GM21526 (cell line): ENCODE results near the gene MARCHF9.

Source experiments
- ATAC-seq: cut with Tn5 transposase; IDR thresholded peaks from one replicate; pipeline ENCODE4 v1.9.1; 2021; ENCODE audit warnings: moderate library complexity; ENCODE audit not compliant: unreplicated experiment, low FRiP score

The MARCHF9 gene

DNA sequence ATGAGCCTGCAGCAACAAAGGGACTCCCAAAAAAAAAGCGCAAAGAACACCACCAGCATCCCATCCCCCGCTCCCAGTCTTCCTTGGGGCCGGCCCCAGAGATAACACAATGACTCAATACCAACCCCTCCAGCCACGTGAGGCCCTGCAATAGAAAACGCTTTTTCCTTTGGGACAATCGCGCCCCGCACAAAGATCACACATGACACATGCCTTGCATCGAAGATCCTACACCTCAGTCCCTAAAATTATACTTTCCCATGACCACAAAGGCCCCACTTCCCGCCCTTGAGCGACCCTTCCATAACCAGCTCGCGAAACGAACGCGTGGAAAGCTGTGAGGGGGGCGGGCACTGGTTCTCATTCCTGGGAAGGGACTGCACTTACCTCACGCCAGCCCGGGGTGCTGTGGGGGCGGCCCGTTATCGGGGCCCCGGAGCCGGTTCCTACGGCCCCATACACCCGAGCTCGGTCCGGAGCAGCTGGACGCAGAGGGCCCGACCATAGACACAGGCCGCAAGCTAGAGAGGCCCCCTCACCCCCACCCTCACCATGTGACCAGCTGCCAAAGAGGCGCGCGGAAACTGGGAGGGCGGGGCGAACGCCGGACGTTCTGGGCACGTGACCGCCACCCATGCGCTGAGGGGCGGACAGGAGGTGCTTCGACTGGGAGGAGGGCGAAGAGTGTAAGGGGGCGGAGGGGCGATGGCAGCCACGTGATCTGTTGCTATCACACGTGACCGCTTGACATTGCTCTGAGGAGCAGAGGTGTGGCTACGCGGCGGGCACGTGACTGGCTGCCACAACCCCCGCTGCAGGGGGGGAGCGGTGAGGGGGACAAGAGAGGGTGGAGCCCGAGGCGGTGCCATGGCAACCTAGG is 2.9 kb upstream of the MARCHF9 start, which contains the start of gene CDK4:
CDK4 (minus strand) TSS at position 523 of the 880 bp plus-strand sequence. CDS start 593 bp downstream, outside the sequence.
- peak; percentile 63 for ATAC-seq

DNA sequence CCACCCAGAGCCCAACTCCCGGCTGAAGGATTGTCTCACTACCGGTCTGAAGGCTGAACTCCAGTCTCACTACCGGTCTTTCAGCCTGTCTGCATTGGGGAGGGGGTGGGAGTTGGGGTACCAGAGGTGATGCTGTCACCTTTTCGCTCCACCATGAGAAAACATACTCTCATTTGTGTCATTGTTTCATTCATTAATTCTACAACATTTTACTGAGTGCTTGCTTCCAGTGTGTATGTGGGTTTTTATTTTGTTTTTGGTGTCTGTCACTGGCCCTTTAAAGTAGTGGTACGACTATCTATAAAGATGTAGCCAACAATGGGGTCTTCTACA is 2.3 kb upstream of the MARCHF9 start:
- ATAC-seq = no peak

DNA sequence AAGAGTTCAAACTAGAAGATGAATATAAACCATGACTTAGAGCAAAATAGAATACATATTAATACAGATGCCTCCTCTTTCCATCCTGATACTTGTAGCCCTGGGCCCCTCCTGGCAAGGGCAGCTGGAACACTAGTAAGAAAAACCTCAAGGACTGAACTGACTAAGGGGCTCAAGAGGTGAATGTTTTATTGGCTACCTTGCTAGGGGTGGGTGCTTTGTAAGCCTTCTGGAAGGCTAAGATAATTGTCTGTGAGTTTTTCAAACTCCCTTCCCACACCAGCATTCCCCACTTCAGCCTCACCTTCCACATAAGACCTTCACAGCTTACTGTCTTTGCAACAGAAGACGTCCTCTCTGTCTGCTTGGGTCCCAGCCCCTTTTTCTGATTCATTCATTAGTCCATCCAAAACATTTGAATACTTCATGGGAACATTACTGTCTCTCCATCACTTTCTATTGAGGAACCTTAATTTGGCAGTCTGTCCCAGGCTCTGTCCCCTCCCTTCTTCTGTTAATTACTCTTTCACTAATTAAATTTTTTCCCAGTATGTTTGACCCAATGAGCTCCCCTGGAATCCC is 1.1 kb upstream of the MARCHF9 start:
- no peak for ATAC-seq

DNA sequence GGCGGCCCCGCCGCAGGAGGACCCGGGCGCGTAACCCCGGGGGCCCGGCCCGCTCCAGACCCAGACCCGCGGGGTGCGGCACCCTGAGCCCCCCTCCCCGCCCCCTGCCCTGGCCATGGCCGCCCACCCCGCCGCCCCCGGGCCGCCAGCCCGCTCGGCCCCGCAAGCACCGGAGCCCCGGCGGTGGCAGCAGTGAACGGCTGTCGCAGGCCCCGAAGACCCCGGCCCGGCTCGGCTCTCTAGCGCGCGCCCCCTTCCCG is 221 bp downstream of the MARCHF9 start:
- no peak for ATAC-seq

DNA sequence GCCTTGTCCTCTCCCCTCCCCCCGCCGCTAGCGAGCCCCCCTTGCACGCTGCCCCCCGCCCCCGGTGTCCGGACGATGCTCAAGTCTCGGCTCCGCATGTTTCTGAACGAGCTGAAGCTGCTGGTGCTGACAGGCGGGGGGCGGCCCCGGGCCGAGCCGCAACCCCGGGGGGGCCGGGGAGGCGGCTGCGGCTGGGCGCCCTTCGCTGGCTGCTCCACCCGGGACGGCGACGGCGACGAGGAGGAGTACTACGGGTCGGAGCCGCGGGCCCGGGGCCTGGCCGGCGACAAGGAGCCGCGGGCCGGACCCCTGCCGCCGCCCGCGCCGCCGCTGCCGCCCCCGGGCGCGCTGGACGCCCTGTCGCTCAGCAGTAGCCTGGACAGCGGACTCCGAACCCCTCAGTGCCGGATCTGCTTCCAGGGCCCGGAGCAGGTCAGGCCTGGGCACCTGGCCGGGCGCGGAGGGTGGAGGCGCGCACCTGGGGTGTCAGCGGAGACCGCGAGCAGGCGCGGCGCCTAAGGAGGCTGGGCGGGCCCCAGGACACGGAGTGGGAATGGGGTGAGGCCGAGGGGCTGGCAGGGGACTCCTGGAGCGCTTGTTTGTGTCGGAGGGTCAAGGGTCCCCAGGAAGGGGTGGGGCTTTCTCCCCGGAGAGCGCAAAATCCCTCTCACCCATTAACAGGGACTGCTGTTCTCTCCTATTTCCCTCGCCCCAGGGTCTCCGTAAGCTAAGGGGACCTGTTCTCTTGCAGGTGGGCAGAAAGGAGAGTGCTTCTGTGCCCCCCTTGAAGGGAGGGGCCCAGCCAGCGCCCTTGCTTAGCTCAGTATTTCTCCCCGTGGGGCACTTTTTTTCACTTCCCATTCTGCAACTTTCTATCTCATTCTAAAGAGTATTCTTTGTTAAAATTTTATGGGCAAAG is 810 bp downstream of the MARCHF9 start:
- no peak for ATAC-seq

DNA sequence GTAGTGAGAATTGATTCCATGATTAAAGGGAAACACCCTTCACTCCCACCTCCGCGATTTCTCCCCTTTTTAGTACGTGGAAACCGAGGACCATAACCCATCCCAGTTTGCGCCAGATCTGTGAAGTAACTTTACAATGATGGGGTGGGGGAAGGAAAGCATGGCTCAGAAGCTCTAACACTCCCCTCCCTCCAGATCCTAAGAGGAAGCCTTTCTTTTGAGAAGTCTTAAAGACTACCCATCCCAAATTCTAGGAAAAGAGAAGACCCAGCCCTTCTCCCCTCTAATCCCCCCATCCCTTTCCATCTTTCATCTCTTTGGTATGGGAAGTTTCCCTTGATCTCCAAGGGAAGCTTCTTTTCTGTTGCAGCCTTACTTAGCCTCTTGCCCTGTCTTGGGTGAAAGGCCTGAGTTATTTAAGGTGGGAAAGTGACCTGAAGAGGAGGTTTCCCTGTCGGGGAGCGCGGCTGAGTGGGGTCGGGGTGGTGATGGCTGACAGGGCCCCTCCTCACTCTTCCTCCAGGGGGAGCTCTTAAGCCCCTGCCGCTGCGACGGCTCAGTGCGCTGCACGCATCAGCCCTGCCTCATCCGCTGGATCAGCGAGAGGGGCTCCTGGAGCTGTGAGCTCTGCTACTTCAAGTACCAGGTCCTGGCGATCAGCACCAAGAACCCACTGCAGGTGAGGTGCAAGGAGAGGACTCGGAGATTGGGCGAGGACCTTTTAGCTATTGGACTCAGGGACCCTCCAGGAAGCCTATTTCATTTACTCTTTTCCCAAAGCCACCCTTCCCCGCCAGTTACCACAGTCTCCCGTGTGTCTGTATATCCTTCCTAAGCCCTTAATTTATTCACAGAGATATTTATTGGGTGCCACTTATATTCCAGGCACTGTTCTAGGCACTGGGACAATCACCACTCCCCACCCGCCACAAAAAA is 1.8 kb downstream of the MARCHF9 start:
- ATAC-seq = no peak

DNA sequence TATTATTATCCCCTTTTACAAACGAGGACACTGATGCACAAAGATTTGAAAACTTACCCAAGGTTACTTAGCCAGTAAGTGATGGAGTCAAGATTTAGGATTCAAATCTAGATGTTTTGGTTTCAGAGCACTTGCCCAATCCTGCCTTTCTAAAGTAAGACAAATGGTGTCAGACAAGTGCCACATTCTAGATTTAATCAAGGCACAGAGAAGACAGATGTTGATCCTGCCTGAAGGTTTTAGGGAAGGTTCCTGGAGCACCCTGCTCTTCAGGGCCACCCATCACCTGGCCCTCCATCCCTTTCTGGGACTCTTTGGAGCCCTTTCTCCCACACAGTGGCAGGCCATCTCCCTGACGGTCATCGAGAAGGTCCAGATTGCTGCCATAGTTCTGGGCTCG is 2.9 kb downstream of the MARCHF9 start:
- no peak for ATAC-seq

DNA sequence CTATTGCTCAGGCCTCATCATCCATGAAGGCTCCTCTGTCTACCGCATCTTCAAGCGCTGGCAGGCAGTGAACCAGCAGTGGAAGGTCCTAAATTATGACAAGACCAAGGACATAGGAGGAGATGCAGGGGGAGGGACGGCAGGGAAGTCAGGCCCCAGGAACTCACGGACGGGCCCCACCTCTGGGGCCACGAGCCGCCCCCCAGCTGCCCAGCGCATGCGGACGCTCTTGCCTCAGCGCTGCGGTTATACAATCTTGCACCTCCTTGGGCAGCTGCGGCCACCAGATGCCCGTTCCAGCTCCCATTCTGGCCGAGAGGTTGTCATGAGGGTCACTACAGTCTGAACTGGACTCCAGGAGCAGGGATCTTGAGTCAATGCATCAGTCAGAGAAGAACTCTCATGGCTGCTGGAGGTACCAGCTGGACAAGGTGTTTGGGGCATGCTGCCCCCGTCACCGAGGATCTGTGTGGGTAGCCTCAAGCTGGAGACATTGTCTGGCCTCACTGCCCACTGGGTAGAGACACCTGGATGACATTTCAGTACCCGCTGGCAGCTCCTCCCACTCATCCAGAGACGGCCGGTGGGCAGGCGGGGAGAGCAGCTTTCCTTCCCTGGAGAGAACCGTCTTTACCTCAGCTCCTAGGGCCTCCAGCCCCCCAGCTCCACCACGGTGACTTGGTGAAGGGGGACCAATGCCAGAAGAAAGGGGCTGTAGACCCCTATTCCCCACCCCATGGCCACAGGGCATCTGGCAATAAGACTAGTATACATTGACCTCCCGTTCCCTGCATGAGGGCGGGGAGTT is 3.9 kb downstream of the MARCHF9 start:
- ATAC-seq = no peak

DNA sequence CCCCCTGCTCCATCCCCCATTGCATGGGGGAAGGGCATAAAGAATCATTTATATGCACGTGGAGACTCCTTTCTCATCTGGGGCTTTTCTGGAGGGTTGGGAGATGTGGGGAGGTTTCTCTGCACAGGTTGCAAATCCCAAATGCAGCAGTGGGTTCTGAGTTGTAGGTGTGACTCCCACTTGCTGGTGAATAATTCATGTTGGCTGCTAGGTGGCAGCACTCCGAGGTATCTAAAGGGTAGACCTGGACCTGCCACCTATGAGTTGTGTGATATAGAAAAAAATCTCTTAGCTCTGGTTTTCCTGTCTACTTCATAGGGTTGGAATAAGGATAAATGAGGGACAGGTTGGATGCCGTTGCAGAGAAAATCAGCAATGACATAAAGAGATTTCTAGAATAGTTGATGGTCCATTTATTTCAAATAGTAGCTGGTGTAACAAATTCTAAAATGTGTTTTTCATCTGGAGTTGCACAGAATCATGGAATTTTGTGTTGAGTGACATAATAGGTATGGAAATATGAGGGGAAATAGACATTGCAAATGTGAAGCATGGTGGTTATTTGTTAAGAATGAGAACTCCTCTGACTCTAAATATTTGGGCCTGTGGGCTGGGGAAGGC is 4.6 kb downstream of the MARCHF9 start:
- ATAC-seq = no peak

DNA sequence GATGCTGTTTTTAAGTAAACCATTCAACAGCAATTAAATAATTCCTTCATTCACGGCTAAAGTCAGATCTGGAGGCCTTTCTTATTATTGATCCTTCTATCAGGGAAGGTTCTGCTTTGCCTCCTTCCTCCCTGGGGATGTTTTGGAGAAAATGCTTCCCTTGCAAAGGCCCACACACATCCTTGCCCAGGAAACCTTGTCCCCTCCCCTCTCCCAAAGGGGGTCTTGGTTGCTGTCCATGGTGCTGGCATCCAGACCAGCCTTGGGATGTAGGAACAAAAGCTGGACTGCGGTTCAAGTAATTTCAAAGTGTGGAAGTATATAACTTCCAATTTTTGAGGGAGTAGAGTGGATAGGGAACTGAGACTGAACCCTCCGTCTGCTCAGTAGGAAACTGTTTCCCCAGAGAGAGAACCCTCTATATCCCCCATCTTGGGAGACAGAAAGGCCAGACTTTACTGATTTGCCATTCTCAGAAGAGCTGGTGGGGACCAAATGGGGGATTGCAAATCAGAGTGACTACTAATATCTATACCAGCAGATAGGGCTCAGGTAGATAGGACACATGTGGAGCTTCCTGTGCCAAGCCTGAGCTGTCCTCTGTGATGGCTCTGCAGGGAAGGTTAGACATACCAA is 5.6 kb downstream of the MARCHF9 start:
- no peak for ATAC-seq

DNA sequence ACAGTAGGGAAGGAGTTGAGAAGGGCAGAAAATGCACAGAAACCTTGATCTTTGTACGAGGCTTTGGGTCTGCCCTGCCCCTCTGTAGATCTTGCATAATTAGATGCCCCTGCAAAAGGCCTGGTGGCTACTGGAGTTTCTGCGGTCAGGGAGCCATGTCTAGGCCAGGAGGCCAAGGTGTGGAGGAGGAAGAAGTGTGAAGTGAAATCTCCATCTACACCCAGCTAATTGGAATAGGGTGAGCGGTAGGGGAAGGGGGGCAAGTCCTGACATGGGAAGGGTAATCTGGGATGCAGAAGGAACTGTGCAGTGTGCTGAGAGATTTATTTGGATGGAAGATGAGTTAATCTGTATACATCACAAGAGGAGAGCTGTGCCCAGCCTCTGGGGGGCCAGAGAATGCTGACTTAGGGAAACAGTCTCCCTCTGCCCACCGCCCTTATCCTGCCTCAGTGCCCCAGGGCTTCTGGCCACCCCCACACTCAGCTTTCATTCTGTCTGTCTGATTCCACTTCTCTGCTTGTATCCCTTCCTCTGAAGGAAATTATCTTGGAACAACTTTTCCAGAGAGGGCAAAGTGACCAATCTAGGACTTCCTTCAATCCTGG is 6.6 kb downstream of the MARCHF9 start:
- ATAC-seq = no peak

DNA sequence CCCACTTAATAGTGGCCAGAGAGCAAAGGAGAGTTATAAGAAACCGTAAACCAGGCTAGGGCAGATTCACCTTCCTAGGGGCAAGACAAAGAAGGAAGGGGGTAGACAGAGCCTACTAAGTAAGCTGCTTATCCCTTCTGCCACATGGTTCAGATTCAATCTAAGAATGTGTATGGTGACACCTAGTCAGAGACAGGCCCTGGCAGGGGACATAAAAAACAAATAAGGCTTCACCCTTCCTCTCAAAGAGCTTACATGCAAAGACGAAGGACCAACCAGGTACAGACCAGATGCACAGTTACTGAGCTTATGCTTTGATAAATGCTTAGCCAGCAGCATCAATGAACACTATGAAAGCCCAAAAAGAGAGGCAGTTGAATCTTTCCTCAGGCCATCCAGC is 7.6 kb downstream of the MARCHF9 start:
- no peak for ATAC-seq

DNA sequence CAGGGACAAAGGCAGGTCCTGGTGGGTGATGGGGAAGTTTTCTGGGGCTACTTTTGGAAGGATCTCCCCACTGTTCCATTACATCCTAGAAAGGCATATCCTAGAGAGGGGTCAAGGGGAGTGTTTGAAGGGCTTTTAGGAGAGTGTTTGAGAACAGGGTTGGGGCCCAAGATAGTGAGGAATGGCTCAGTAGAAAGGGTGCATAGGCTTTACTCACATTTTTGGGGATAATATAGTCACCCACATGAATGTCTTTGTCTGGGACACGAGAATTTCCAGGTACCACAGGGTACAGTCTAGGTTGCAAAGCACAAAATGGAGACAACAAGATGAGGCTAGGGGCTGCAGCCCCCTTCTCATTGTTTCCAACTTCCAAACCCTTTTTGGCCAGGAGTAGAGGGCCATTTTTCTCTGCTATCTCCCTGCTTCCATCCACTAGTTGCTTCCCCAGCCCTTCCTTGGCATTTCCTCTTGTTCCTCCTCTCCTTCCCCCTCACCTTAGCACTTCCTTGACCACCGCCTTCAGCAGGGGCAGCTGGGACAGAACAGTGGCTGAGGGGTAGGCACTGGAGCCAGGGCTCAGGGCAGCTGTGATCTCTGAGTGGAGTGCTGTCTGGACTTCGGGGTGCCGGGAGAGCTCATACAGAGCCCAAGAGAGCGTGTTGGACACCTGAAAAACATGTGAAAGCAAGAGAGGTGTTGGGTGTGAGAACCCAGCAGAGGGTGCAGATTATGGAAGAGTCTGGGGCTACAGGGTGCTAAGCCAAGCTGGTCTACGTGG is 9.2 kb downstream of the MARCHF9 start:
- no peak for ATAC-seq

DNA sequence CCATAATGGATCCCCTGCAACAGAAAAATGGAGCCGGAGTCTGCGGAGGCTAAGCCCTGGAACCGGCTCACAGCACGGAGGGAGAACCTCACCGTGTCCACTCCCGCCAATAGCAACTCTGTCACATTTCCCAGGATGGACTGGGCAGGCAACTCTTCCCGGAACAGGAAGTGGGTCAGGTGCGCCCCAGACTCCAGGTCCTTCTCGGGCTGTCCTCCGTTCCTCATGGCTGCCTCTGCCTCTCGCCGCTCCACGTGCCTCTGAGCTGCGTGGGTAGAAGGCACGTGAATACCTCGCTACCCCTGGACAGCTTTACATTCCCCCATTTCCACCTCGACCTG is 9.7 kb downstream of the MARCHF9 start:
- ATAC-seq = peak; percentile 3

DNA sequence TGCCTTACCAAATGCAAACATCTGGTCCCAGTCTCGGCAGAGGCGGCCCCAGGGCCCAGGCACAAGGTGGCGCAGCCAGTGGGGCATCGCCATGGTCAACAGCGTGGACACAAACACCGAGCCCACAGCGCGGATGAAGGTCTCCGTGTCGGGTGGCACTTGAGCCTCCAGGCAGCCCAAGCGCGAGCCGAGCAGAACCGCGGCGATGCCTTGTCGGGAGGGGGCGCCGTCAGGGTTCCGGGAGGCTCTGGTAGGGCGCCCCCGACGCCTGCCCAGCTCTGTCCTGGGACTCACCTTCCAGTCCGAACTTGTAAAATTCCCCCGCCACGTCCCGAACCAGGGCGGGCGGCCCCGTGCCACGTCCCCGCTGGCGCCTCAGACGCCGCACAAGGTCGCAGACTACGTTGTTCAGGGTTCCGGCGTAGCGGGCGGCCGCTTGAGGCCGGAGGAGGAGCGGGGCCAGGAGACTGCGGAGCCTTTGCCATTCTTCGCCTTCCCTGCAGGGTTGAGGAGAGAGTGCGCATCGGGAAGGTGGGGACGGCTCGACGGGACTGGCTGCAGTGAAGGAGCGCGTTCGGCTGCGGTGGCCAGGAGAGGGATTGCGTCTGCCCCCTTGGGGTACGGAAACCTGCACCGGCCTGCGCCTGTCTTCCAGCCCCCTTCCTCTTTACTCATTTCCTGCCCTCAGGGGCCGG is 10.2 kb downstream of the MARCHF9 start:
- peak; percentile 45 for ATAC-seq

DNA sequence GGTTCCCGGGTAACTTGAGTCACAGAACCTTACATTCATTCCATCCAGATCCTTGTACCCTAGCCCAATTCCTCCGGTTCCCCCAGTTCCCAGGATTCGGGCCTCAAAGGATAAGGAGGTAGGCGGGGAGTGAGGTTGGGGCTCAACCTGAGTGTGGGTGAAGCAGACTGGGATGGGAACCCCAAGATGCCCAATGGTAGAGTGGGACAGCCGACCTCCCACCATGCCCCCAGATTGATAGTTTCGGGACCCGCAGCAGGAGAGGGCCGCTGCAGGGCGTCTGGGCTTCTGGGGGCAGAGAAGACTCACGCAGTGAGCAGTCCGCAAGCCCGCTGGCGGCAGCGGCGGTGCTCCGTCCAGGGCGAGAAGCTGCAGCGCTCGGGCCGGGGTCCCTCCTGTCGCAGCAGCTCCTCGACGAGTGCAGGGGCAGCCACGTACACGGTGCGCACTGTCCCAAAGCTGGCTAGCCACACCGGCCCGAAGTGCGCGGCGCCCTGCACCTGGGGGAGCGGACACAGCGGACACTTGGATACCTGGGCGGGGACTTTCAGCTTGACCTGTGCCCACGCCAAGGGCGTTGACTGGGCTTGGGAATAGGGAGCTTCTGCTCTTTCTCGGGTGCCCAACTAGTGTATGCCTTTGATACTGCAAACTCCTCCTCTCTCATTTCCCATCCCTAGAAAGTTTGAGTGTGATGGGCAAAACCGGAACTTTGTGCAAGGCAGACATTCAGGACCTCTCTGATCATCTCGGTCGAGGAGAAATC is 11.0 kb downstream of the MARCHF9 start:
- no peak for ATAC-seq
